Mesendoderm (in vitro differentiated cells): ENCODE measurements around the gene ABCB11.

Experiments used
- DNase-seq: peaks from one replicate; pipeline ENCODE4 v3.0.0; 2013
- H2AK5ac ChIP-seq: 2 replicates; pipeline ENCODE4 v1.6.1; 2013; ENCODE audit warnings: low read length, inconsistent platforms
- H2BK120ac ChIP-seq: 2 replicates; pipeline ENCODE4 v1.6.1; 2013; ENCODE audit warnings: low read depth, mild to moderate bottlenecking, low read length, moderate library complexity, mixed read lengths
- H2BK15ac ChIP-seq: replicated peaks from 2 replicates; pipeline ENCODE4 v1.6.1; 2013; ENCODE audit warnings: low read depth, mild to moderate bottlenecking, moderate library complexity
- H2BK5ac ChIP-seq: 2 replicates; pipeline ENCODE4 v1.6.1; 2013; ENCODE audit warnings: low read length, inconsistent platforms
- H3K18ac ChIP-seq: 2 replicates; pipeline ENCODE4 v1.6.1; 2013; ENCODE audit warnings: mild to moderate bottlenecking, low read length, mixed read lengths
- H3K23ac ChIP-seq: one replicate; pipeline ENCODE4 v1.6.1; 2013; ENCODE audit warnings: low read length
- H3K27ac ChIP-seq: 2 replicates; pipeline ENCODE4 v1.5.1; 2013; ENCODE audit warnings: low read depth, mild to moderate bottlenecking, inconsistent platforms, low read length, moderate library complexity
- H3K27me3 ChIP-seq: 2 replicates; pipeline ENCODE4 v1.6.1; 2013; ENCODE audit warnings: low read length, control low read depth, mild to moderate bottlenecking, inconsistent platforms; ENCODE audit not compliant: insufficient read depth, poor library complexity
- H3K36me3 ChIP-seq: 2 replicates; pipeline ENCODE4 v1.6.1; 2013; ENCODE audit warnings: low read length, inconsistent platforms; ENCODE audit not compliant: control insufficient read depth, insufficient read depth
- H3K4ac ChIP-seq: one replicate; pipeline ENCODE4 v1.6.1; 2013; ENCODE audit warnings: low read depth, mild to moderate bottlenecking, low read length, moderate library complexity
- H3K4me1 ChIP-seq: 2 replicates; pipeline ENCODE4 v1.6.1; 2013; ENCODE audit warnings: low read depth, low read length, inconsistent platforms; ENCODE audit not compliant: control insufficient read depth
- H3K4me2 ChIP-seq: 2 replicates; pipeline ENCODE4 v1.6.1; 2013; ENCODE audit warnings: low read length
- H3K4me3 ChIP-seq: 2 replicates; pipeline ENCODE4 v1.5.1; 2013; ENCODE audit warnings: mild to moderate bottlenecking, low read length
- H3K56ac ChIP-seq: one replicate; pipeline ENCODE4 v1.6.1; 2013; ENCODE audit warnings: low read length
- H3K79me1 ChIP-seq: 2 replicates; pipeline ENCODE4 v1.6.1; 2013; ENCODE audit warnings: low read length, inconsistent platforms
- H3K79me2 ChIP-seq: 2 replicates; pipeline ENCODE4 v1.6.1; 2013; ENCODE audit warnings: mild to moderate bottlenecking, low read length; ENCODE audit not compliant: control insufficient read depth, insufficient read depth
- H3K9ac ChIP-seq: 2 replicates; pipeline ENCODE4 v1.6.1; 2013; ENCODE audit warnings: low read length, inconsistent platforms
- H4K5ac ChIP-seq: one replicate; pipeline ENCODE4 v1.6.1; 2013; ENCODE audit warnings: low read length
- H4K8ac ChIP-seq: one replicate; pipeline ENCODE4 v1.6.1; 2013; ENCODE audit warnings: low read depth, mild to moderate bottlenecking, control low read depth, low read length, moderate library complexity
- WGBS: extraction: QIAGEN DNeasy Blood & Tissue Kit; methylation state at CpG from one replicate; pipeline ENCODE4 v1.1.7; 2013; ENCODE audit warnings: low lambda C conversion rate, missing lambda C conversion rate; ENCODE audit not compliant: insufficient coverage; ENCODE audit errors: extremely low coverage; 5-methylcytosine and 5-hydroxymethylcytosine counted together

Gene ABCB11

GRCh38 chr2:168998609-168999211 is 32.4 kb downstream of the ABCB11 start:
- no CpG with 5 or more reads among the region's 4 CpGs for WGBS
- no peak for DNase-seq
- no peaks in the 10 kb centered on the region for H3K36me3 ChIP-seq
- H3K9ac ChIP-seq, result no peak overlapping the region
- H4K5ac ChIP-seq, result no peak overlapping the region
- H3K4me3 ChIP-seq, result no peak overlapping the region
- no peak overlapping the region for H3K56ac ChIP-seq
- no peak overlapping the region for H2BK120ac ChIP-seq
- H3K79me2 ChIP-seq, result no peaks in the 10 kb centered on the region
- H3K23ac ChIP-seq, result no peak overlapping the region
- H3K18ac ChIP-seq, result no peak overlapping the region
- H2AK5ac ChIP-seq, result no peak overlapping the region
- no peak overlapping the region for H2BK5ac ChIP-seq
- H4K8ac ChIP-seq, result no peak overlapping the region
- no peak overlapping the region for H3K27ac ChIP-seq
- no peaks in the 10 kb centered on the region for H3K27me3 ChIP-seq
- H2BK15ac ChIP-seq, result no peak overlapping the region
- H3K4me2 ChIP-seq, result no peak overlapping the region
- H3K4ac ChIP-seq, result no peak overlapping the region
- no peaks in the 10 kb centered on the region for H3K4me1 ChIP-seq
- H3K79me1 ChIP-seq, result no peaks in the 10 kb centered on the region

- H4K8ac ChIP-seq, result no peak overlapping the region
- H3K27ac ChIP-seq, result no peak overlapping the region
- H2BK120ac ChIP-seq, result no peak overlapping the region
- H3K27me3 ChIP-seq, result no peaks in the 10 kb centered on the region
- H3K18ac ChIP-seq, result no peak overlapping the region
- no peak overlapping the region for H3K4me2 ChIP-seq
- H3K4me3 ChIP-seq, result no peak overlapping the region
- H3K9ac ChIP-seq, result no peak overlapping the region
- H3K23ac ChIP-seq, result no peak overlapping the region
- no peak overlapping the region for H4K5ac ChIP-seq
- no peaks in the 10 kb centered on the region for H3K79me1 ChIP-seq
- H2AK5ac ChIP-seq, result no peak overlapping the region
- H3K79me2 ChIP-seq, result no peaks in the 10 kb centered on the region
- no peak overlapping the region for H2BK5ac ChIP-seq
- no peaks in the 10 kb centered on the region for H3K36me3 ChIP-seq
- no peak for DNase-seq
- H2BK15ac ChIP-seq, result no peak overlapping the region
- peaks cover 2% of the 10 kb centered on the region for H3K4me1 ChIP-seq
- no peak overlapping the region for H3K4ac ChIP-seq
- WGBS, result no CpG with 5 or more reads among the region's 1 CpG
- no peak overlapping the region for H3K56ac ChIP-seq
Measured at GRCh38 chr2:168997794-168998193, 33.3 kb downstream of the ABCB11 start.

- no CpG with 5 or more reads among the region's 1 CpG for WGBS
- Histone ChIP-seq H3K56ac (no peak overlapping the region), H3K9ac (no peak overlapping the region), H4K8ac (no peak overlapping the region), H2BK15ac (no peak overlapping the region), H3K27me3 (no peaks in the 10 kb centered on the region), H2BK120ac (no peak overlapping the region), H4K5ac (no peak overlapping the region), H3K4ac (no peak overlapping the region), H3K4me2 (no peak overlapping the region), H2BK5ac (no peak overlapping the region), H3K36me3 (no peaks in the 10 kb centered on the region), H3K18ac (no peak overlapping the region), H3K79me1 (no peaks in the 10 kb centered on the region), H2AK5ac (no peak overlapping the region), H3K4me1 (peaks cover 2% of the 10 kb centered on the region), H3K79me2 (no peaks in the 10 kb centered on the region), H3K27ac (no peak overlapping the region), H3K23ac (no peak overlapping the region), H3K4me3 (no peak overlapping the region)
- no peak for DNase-seq
Measured at GRCh38 chr2:168997118-168997521, 34.0 kb downstream of the ABCB11 start.

- Histone ChIP-seq H2BK5ac (no peak overlapping the region), H3K23ac (no peak overlapping the region), H3K18ac (no peak overlapping the region), H3K27ac (no peak overlapping the region), H3K4ac (no peak overlapping the region), H3K79me2 (no peaks in the 10 kb centered on the region), H2BK15ac (no peak overlapping the region), H3K4me3 (no peak overlapping the region), H2BK120ac (no peak overlapping the region), H3K4me1 (peaks cover 2% of the 10 kb centered on the region), H4K8ac (no peak overlapping the region), H4K5ac (no peak overlapping the region), H2AK5ac (no peak overlapping the region), H3K9ac (no peak overlapping the region), H3K4me2 (no peak overlapping the region), H3K36me3 (no peaks in the 10 kb centered on the region), H3K27me3 (no peaks in the 10 kb centered on the region), H3K56ac (no peak overlapping the region), H3K79me1 (no peaks in the 10 kb centered on the region)
- no CpG with 5 or more reads among the region's 1 CpG for WGBS
- no peak for DNase-seq
Measured at GRCh38 chr2:168995744-168996143, 35.4 kb downstream of the ABCB11 start.

GRCh38 chr2:168993538-168993937 is 37.6 kb downstream of the ABCB11 start:
- H2BK15ac ChIP-seq, result no peak overlapping the region
- no peak overlapping the region for H3K9ac ChIP-seq
- no peaks in the 10 kb centered on the region for H3K79me2 ChIP-seq
- H3K4me1 ChIP-seq, result peaks cover 2% of the 10 kb centered on the region
- no peak overlapping the region for H3K4me2 ChIP-seq
- no peak overlapping the region for H2AK5ac ChIP-seq
- no peak for DNase-seq
- H4K5ac ChIP-seq, result no peak overlapping the region
- H4K8ac ChIP-seq, result no peak overlapping the region
- H3K27me3 ChIP-seq, result no peaks in the 10 kb centered on the region
- H3K36me3 ChIP-seq, result no peaks in the 10 kb centered on the region
- H2BK5ac ChIP-seq, result no peak overlapping the region
- no peak overlapping the region for H3K56ac ChIP-seq
- H2BK120ac ChIP-seq, result no peak overlapping the region
- H3K23ac ChIP-seq, result no peak overlapping the region
- H3K27ac ChIP-seq, result no peak overlapping the region
- WGBS, result no CpG with 5 or more reads among the region's 3 CpGs
- no peak overlapping the region for H3K4me3 ChIP-seq
- no peaks in the 10 kb centered on the region for H3K79me1 ChIP-seq
- H3K18ac ChIP-seq, result no peak overlapping the region
- no peak overlapping the region for H3K4ac ChIP-seq
